OCI-LY1 (cell line): ENCODE measurements around the gene ADAMTSL3.

Experiments used
- H2AFZ ChIP-seq: fragments of 200-600 bp; sonication (generic), shearing (Covaris generic); 2 replicates; pipeline ENCODE4 v1.6.0; 2014; ENCODE audit warnings: antibody characterized with exemption, mild to moderate bottlenecking, low read length
- H3F3A ChIP-seq: fragments of 200-600 bp; sonication (generic), shearing (Covaris generic); 2 replicates; pipeline ENCODE4 v1.6.0; 2014; ENCODE audit warnings: mild to moderate bottlenecking, antibody characterized with exemption, low read length, moderate library complexity; ENCODE audit not compliant: insufficient read depth
- H3K27ac ChIP-seq: fragments of 200-600 bp; sonication (generic); 2 replicates; pipeline ENCODE4 v1.5.1; 2014; ENCODE audit warnings: low read length, mixed run types, mild to moderate bottlenecking, low read depth; ENCODE audit not compliant: poor library complexity, severe bottlenecking
- H3K27me3 ChIP-seq: fragments of 200-600 bp; sonication (generic); 2 replicates; pipeline ENCODE4 v1.6.0; 2014; ENCODE audit warnings: antibody characterized with exemption, mild to moderate bottlenecking, low read length, moderate library complexity; ENCODE audit not compliant: insufficient read depth
- H3K36me3 ChIP-seq: fragments of 200-600 bp; sonication (generic); 2 replicates; pipeline ENCODE4 v1.6.1; 2014; ENCODE audit warnings: mild to moderate bottlenecking, antibody characterized with exemption, low read length, moderate library complexity, mixed read lengths; ENCODE audit not compliant: insufficient read depth
- H3K4me1 ChIP-seq: fragments of 200-600 bp; sonication (generic); 2 replicates; pipeline ENCODE4 v1.5.1; 2014; ENCODE audit warnings: mild to moderate bottlenecking, low read length, moderate library complexity; ENCODE audit not compliant: insufficient read depth, severe bottlenecking
- H3K4me2 ChIP-seq: fragments of 200-600 bp; sonication (generic), shearing (Covaris generic); 2 replicates; pipeline ENCODE4 v1.6.1; 2014; ENCODE audit warnings: low read length
- H3K4me3 ChIP-seq: fragments of 200-600 bp; sonication (generic); 2 replicates; pipeline ENCODE4 v1.5.1; 2014; ENCODE audit warnings: low read length, low read depth, mild to moderate bottlenecking, mixed read lengths; ENCODE audit not compliant: poor library complexity, severe bottlenecking
- H3K79me2 ChIP-seq: fragments of 200-600 bp; shearing (Covaris generic); 2 replicates; pipeline ENCODE4 v1.6.1; 2016; ENCODE audit warnings: mixed run types, low read length, mixed read lengths; ENCODE audit not compliant: insufficient read depth
- H3K9ac ChIP-seq: fragments of 200-600 bp; sonication (generic), shearing (Covaris generic); 2 replicates; pipeline ENCODE4 v1.6.1; 2014; ENCODE audit warnings: mild to moderate bottlenecking, low read length, mixed read lengths
- H3K9me2 ChIP-seq: fragments of 200-600 bp; sonication (generic), shearing (Covaris generic); 2 replicates; pipeline ENCODE4 v1.6.1; 2014; ENCODE audit warnings: low read depth, mild to moderate bottlenecking, low read length, mixed read lengths
- H3K9me3 ChIP-seq: fragments of 200-600 bp; shearing (Covaris generic); 2 replicates; pipeline ENCODE4 v1.6.1; 2014; ENCODE audit warnings: low read length, mixed read lengths
- H4K20me1 ChIP-seq: fragments of 200-600 bp; sonication (generic), shearing (Covaris generic); 2 replicates; pipeline ENCODE4 v1.6.0; 2016; ENCODE audit warnings: mild to moderate bottlenecking, low read length; ENCODE audit not compliant: insufficient read depth
- CTCF ChIP-seq: fragments of 200-600 bp; sonication (generic), shearing (Covaris generic); IDR thresholded peaks from 2 replicates; pipeline ENCODE4 v1.5.1; 2017; ENCODE audit warnings: mild to moderate bottlenecking, antibody characterized with exemption, low read length, moderate library complexity, mixed read lengths
- EZH2 ChIP-seq: fragments of 200-600 bp; sonication (generic), shearing (Covaris generic); IDR thresholded peaks from 2 replicates; pipeline ENCODE4 v1.8.0; 2017; ENCODE audit warnings: borderline replicate concordance, mixed run types, mild to moderate bottlenecking, antibody characterized with exemption, low read length, moderate library complexity, mixed read lengths

The ADAMTSL3 gene

DNA sequence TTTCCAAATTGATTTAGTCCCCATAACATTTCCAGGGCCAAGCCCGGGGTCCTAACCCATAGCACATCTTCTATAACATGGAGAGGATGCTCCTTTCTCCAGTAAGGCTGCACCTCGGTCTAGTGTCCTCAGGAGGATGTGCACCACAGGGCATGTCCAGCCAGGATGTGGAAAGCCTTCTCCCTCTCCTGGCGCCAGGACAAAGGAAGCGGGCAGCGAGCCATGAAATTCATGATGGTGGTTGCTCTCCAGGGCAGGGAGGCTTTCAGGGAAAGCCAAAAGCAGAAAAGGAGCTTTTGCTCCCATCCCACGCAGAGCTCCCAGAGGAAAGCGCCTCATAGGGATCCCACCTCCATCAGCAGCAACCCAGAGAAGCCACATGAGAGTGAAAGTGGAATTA lies 220.0 kb downstream of the ADAMTSL3 start:
- Histone ChIP-seq H3K36me3 (no peaks in the 10 kb centered on the region), H2AFZ (no peak overlapping the region), H3K27ac (no peak overlapping the region), H3K4me3 (no peak overlapping the region), H3K27me3 (no peaks in the 10 kb centered on the region), H3K9me3 (no peaks in the 10 kb centered on the region), H3K4me2 (no peak overlapping the region), H3K9me2 (no peaks in the 10 kb centered on the region), H4K20me1 (no peaks in the 10 kb centered on the region), H3K9ac (no peak overlapping the region), H3F3A (no peaks in the 10 kb centered on the region), H3K4me1 (no peaks in the 10 kb centered on the region), H3K79me2 (no peaks in the 10 kb centered on the region)
- no peak for TF ChIP-seq EZH2
- TF ChIP-seq CTCF: no peak

- no peaks in the 10 kb centered on the region for H3K4me1 ChIP-seq
- H4K20me1 ChIP-seq: no peaks in the 10 kb centered on the region
- no peaks in the 10 kb centered on the region for H3K27me3 ChIP-seq
- no peaks in the 10 kb centered on the region for H3F3A ChIP-seq
- no peaks in the 10 kb centered on the region for H3K9me2 ChIP-seq
- H3K4me3 ChIP-seq: no peak overlapping the region
- H2AFZ ChIP-seq: no peak overlapping the region
- no peak overlapping the region for H3K4me2 ChIP-seq
- no peaks in the 10 kb centered on the region for H3K9me3 ChIP-seq
- TF ChIP-seq CTCF (no peak), EZH2 (no peak)
- H3K27ac ChIP-seq: no peak overlapping the region
- H3K79me2 ChIP-seq: no peaks in the 10 kb centered on the region
- no peaks in the 10 kb centered on the region for H3K36me3 ChIP-seq
- H3K9ac ChIP-seq: no peak overlapping the region
Measured at GRCh38 chr15:83880529-83880928, 226.6 kb downstream of the ADAMTSL3 start.

DNA sequence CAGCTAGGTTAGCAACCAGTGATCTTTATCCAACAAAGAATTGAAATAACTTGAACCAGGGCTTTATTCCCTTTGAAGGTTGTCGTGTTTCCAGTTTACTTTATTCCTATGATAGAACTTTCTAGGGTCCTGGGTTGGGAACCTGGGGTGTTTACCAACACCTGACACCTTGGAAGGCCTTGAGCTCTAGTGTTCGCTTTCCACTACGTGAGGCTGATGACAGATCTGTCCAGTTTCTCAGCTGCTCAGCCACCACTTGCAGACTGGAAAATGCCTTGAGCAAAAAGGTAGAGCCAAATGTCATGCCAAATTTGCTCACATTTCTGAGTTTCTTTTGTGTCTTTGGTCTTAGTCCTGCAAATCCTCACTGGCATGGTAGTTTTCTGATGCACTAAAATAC lies 227.2 kb downstream of the ADAMTSL3 start:
- Histone ChIP-seq H3F3A (no peaks in the 10 kb centered on the region), H3K9me3 (no peaks in the 10 kb centered on the region), H3K36me3 (no peaks in the 10 kb centered on the region), H3K4me3 (no peak overlapping the region), H3K9me2 (no peaks in the 10 kb centered on the region), H3K4me1 (no peaks in the 10 kb centered on the region), H3K27me3 (no peaks in the 10 kb centered on the region), H3K4me2 (no peak overlapping the region), H3K27ac (no peak overlapping the region), H3K79me2 (no peaks in the 10 kb centered on the region), H2AFZ (no peak overlapping the region), H4K20me1 (no peaks in the 10 kb centered on the region), H3K9ac (no peak overlapping the region)
- no peak for TF ChIP-seq CTCF
- TF ChIP-seq EZH2: no peak
